ENCODE data around the gene PARD3B.

DNA sequence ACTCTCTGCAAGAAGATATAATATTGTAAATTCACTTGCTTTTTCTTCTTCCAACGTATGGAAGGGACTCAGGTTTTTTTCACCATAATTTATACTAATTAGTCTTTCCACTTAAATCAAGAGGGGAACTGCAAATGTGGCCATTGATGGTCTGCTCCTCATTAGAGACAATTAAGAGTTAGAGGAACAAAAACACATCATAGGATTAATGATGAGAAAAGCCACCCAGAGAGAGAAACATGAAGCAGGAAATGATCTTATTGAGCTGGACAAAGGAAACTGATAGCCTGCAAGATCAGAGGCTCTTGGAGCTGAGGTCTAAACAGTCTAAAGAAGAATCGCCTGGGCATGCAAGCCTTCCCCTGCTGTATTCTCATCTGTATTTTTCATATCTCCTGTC is 985.8 kb downstream of the PARD3B start:
- TF ChIP-seq, protein P1, sequence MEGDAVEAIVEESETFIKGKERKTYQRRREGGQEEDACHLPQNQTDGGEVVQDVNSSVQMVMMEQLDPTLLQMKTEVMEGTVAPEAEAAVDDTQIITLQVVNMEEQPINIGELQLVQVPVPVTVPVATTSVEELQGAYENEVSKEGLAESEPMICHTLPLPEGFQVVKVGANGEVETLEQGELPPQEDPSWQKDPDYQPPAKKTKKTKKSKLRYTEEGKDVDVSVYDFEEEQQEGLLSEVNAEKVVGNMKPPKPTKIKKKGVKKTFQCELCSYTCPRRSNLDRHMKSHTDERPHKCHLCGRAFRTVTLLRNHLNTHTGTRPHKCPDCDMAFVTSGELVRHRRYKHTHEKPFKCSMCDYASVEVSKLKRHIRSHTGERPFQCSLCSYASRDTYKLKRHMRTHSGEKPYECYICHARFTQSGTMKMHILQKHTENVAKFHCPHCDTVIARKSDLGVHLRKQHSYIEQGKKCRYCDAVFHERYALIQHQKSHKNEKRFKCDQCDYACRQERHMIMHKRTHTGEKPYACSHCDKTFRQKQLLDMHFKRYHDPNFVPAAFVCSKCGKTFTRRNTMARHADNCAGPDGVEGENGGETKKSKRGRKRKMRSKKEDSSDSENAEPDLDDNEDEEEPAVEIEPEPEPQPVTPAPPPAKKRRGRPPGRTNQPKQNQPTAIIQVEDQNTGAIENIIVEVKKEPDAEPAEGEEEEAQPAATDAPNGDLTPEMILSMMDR (IDR thresholded peaks at IDR 0.05; ENCODE audit: insufficient read depth, low read length, poor library complexity, severe bottlenecking), result no peak
- no peak for TF ChIP-seq EZH2phosphoT487 (conservative IDR thresholded peaks at IDR 0.05; ENCODE audit: low read length)

Measured in SU-DHL-6 (cell line).